Bone marrow (tissue), 2 donors: ENCODE results near the gene SMCO2.

Experiments
- DNase-seq, 2 donors: peaks; one replicate each; lab custom pipeline; 2025; lab: John Stamatoyannopoulos, UW

The SMCO2 gene

DNA sequence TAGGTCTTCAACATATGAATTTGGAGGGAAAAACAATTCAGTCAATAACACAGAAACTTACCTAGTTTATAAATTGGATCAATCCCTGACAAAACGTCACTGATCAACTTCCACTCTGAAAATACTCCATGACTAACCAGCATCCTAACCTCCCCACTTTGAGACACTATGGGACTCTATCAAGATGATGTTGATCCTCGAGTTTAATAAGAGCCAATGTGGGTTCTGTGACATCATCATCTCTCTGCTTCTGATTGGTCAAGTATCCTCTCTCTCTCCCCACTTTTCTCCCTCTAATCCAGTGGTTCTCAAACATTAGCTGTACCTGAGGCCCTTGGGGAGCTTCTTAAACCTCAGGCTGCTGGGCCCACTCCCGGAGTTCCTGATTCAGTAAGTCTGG lies at the start of gene SMCO2:
Gene SMCO2 (plus strand): TSS at position 301 of the 400 bp plus-strand sequence. CDS start 23,896 bp downstream, outside the sequence.
- DNase-seq = no peak

DNA sequence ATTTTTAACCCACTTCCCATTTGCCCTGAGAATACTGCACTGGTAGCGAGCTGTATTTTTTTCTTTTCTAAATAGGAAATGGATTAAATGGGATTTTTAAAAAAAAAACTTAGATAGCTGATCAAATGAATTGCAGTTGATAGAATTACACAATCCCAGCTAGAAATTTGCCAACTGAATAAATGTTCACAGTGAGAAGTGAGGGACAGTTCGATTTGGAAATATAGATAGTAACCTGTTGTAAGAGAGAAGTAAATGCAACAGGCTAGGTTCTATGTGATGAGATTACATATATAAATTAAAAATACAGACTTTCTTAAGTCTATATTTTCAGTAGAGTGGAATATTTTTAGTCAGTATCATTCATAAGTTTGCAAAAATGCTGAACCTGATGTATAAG lies 48.1 kb upstream of the SMCO2 start:
- no peak for DNase-seq

DNA sequence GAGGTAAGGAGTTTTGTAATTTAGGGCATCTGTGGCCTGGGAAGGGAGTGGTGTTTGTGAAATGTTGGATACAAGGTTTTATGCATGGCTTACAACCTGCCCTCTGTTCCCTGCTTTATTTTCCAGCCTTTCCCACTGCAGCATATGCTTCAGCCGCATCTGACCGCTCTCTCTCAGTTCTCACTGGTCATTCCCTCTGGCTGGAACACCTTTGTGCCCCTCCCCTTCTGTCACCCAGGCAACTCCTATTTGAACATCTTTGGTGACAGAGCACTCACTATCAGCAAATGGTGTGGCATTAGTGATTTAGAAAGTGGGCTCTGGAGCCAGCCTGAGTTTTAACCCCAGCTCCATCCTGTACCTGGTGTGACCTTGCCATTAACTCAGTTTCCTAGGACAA lies 47.5 kb upstream of the SMCO2 start:
- no peak for DNase-seq

- DNase-seq = no peak
Observed at GRCh38 chr12:27400856-27401354, 45.6 kb upstream of the SMCO2 start.

DNA sequence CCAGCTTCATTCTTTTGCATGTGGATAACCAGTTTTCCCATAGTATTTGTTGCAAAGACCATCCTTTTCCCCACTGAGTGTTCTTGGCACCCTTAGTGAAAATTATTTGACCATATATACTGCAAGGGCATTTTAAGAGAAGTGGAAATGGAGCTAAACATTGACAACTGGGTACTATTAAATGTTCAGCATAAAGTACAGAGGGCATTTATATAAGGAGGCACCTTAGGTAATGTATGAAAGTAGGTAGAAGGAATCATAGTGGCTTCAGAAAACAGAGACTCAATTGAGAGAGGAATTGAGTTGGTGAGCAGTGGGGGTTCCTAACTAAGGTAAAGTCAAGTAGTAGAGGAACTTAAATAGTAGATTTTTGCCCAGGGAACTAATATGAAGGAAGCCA lies 34.5 kb upstream of the SMCO2 start:
- DNase-seq = no peak

- DNase-seq = no peak
Observed at GRCh38 chr12:27422697-27423096, 23.8 kb upstream of the SMCO2 start.

- DNase-seq = peak in 1 of 2 donors; percentile 44
Observed at GRCh38 chr12:27424631-27425230, 21.8 kb upstream of the SMCO2 start.

- DNase-seq = no peak
Observed at GRCh38 chr12:27425306-27425705, 21.2 kb upstream of the SMCO2 start.

GRCh38 chr12:27426743-27427487 lies 19.6 kb upstream of the SMCO2 start:
- no peak for DNase-seq

- DNase-seq = no peak
Observed at GRCh38 chr12:27427824-27428223, 18.7 kb upstream of the SMCO2 start.

- no peak for DNase-seq
Observed at GRCh38 chr12:27428466-27428865, 18.1 kb upstream of the SMCO2 start.

- DNase-seq = no peak
Observed at GRCh38 chr12:27429606-27430005, 16.9 kb upstream of the SMCO2 start.

DNA sequence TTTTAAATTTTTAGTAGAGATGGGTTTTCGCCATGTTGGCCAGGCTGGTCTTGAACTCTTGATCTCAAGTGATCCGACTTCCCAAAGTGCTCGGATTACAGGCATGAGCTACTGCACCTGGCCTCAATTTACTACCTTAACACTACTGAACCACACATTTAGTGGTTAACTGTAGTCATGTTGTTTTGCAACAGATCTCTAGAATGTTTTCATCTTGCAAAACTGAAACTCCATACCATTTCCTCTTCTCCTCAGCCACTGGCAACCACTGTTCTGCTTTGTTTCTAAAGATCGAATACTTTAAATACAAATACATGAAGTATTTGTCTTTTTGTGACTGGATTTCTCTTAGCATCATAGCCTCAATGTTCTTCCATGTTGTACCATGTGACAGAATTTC lies 15.4 kb upstream of the SMCO2 start:
- DNase-seq = no peak

GRCh38 chr12:27434673-27435565 lies 11.6 kb upstream of the SMCO2 start:
- DNase-seq = peak in 1 of 2 donors; percentile 8

- DNase-seq = no peak
Observed at GRCh38 chr12:27436029-27436428, 10.5 kb upstream of the SMCO2 start.

GRCh38 chr12:27436768-27437167 lies 9.8 kb upstream of the SMCO2 start:
- no peak for DNase-seq

- no peak for DNase-seq
Observed at GRCh38 chr12:27437839-27438238, 8.7 kb upstream of the SMCO2 start.

DNA sequence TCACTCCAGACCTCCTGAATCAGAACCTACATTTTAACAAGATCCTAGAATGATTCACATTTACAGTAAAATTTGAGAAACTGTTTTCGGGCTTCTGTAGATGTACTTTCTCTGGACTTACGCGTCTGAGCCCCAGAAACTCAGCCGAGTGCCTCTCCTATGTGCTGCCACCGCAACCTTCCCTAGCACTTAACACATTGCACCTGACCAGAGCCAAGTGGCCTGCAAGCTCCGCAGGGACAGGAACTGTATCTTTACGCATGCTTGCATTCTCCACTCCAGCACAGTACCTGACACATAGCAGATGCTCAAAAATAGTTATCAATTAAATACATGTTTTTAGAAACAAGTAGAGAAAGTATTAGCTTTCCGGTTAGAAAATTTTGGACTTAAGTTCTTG lies 1.2 kb downstream of the SMCO2 start:
- DNase-seq = no peak

GRCh38 chr12:27449026-27449425 lies 2.5 kb downstream of the SMCO2 start:
- no peak for DNase-seq

- DNase-seq = no peak
Observed at GRCh38 chr12:27449893-27450534, 3.5 kb downstream of the SMCO2 start.

GRCh38 chr12:27451036-27451825 lies 4.7 kb downstream of the SMCO2 start:
- DNase-seq = no peak
